PFSK-1 (cell line): ENCODE data around the gene MTCL3.

Experiments used
- FOXP2 ChIP-seq: optimal IDR thresholded peaks from 2 replicates; pipeline ENCODE3; 2011; ENCODE audit warnings: borderline replicate concordance, control low read depth, inconsistent platforms; ENCODE audit not compliant: insufficient read depth; ENCODE audit errors: extremely low read length, extremely low read depth
- POLR2AphosphoS5 ChIP-seq: IDR thresholded peaks from 2 replicates; pipeline ENCODE4 v1.6.1; 2012; ENCODE audit warnings: low read depth, mild to moderate bottlenecking, control low read depth, low read length, moderate library complexity
- REST ChIP-seq, 2 experiments: IDR thresholded peaks; 2 replicates each; pipeline versions ENCODE4 v1.6.1 to v1.8.0; 2011 to 2012; ENCODE audit warnings: low read depth in 2 of 2, low read length in 2 of 2, control low read depth in 1 of 2, inconsistent platforms in 1 of 2, mild to moderate bottlenecking in 1 of 2, moderate library complexity in 1 of 2; ENCODE audit not compliant: insufficient read depth in 1 of 2
- SIN3A ChIP-seq: IDR thresholded peaks from 2 replicates; pipeline ENCODE4 v1.6.1; 2012; ENCODE audit warnings: mild to moderate bottlenecking, low read length, moderate library complexity, borderline replicate concordance; ENCODE audit not compliant: insufficient read depth
- TAF1 ChIP-seq: IDR thresholded peaks from 2 replicates; pipeline ENCODE4 v1.6.1; 2012; ENCODE audit warnings: low read length, control low read depth, borderline replicate concordance; ENCODE audit not compliant: insufficient read depth

GRCh38 chr6:127510876-127511275 lies 8.3 kb downstream of the MTCL3 start:
- TF ChIP-seq POLR2AphosphoS5, result no peak
- TF ChIP-seq SIN3A, result no peak
- no peak for TF ChIP-seq TAF1
- TF ChIP-seq REST (IDR thresholded peaks at IDR 0.05; ENCODE audit: insufficient read depth in 1 of 2, low read depth in 2 of 2, low read length in 2 of 2), result no peak
- TF ChIP-seq FOXP2, result no peak
